SKM-1 treated with dmso at 0.1 percent for 144 hours (cell line): ENCODE data around the gene CNTN5.

Experiments
- DNase-seq: peaks from one replicate; lab custom pipeline; 2025; ENCODE audit not compliant: unreplicated experiment; lab: John Stamatoyannopoulos, UW

CNTN5 gene

GRCh38 chr11:99501655-99502054 lies 480.9 kb downstream of the CNTN5 start:
- DNase-seq: no peak

GRCh38 chr11:99505316-99505715 lies 484.6 kb downstream of the CNTN5 start:
- DNase-seq: no peak

GRCh38 chr11:99505831-99506230 lies 485.1 kb downstream of the CNTN5 start:
- no peak for DNase-seq

- DNase-seq: no peak
These were observed 489.1 kb downstream of the CNTN5 start for GRCh38 chr11:99509863-99510262.

GRCh38 chr11:99513368-99513767 lies 492.6 kb downstream of the CNTN5 start:
- DNase-seq: no peak

GRCh38 chr11:99519095-99519494 lies 498.3 kb downstream of the CNTN5 start:
- DNase-seq: no peak

- no peak for DNase-seq
These were observed 501.9 kb downstream of the CNTN5 start for GRCh38 chr11:99522467-99523173.

GRCh38 chr11:99531468-99531867 lies 510.7 kb downstream of the CNTN5 start:
- no peak for DNase-seq

- no peak for DNase-seq
These were observed 514.1 kb downstream of the CNTN5 start for GRCh38 chr11:99534812-99535211.

- no peak for DNase-seq
These were observed 514.7 kb downstream of the CNTN5 start for GRCh38 chr11:99535406-99535805.

- DNase-seq: no peak
These were observed 515.1 kb downstream of the CNTN5 start for GRCh38 chr11:99535819-99536218.

GRCh38 chr11:99537681-99538080 lies 516.9 kb downstream of the CNTN5 start:
- no peak for DNase-seq

- DNase-seq: no peak
These were observed 524.9 kb downstream of the CNTN5 start for GRCh38 chr11:99545616-99546015.

- no peak for DNase-seq
These were observed 527.5 kb downstream of the CNTN5 start for GRCh38 chr11:99548264-99548663.

- DNase-seq: no peak
These were observed 533.6 kb downstream of the CNTN5 start for GRCh38 chr11:99554232-99554903.

- no peak for DNase-seq
These were observed 534.7 kb downstream of the CNTN5 start for GRCh38 chr11:99555486-99555885.

- no peak for DNase-seq
These were observed 544.6 kb downstream of the CNTN5 start for GRCh38 chr11:99565333-99565732.

GRCh38 chr11:99567334-99567956 lies 546.7 kb downstream of the CNTN5 start:
- no peak for DNase-seq

GRCh38 chr11:99568808-99569207 lies 548.1 kb downstream of the CNTN5 start:
- DNase-seq: no peak

GRCh38 chr11:99571094-99571493 lies 550.3 kb downstream of the CNTN5 start:
- no peak for DNase-seq

GRCh38 chr11:99584830-99585229 lies 564.1 kb downstream of the CNTN5 start:
- DNase-seq: no peak

- no peak for DNase-seq
These were observed 564.9 kb downstream of the CNTN5 start for GRCh38 chr11:99585606-99586005.
